ENCODE results near the gene DSCAM.

DNA sequence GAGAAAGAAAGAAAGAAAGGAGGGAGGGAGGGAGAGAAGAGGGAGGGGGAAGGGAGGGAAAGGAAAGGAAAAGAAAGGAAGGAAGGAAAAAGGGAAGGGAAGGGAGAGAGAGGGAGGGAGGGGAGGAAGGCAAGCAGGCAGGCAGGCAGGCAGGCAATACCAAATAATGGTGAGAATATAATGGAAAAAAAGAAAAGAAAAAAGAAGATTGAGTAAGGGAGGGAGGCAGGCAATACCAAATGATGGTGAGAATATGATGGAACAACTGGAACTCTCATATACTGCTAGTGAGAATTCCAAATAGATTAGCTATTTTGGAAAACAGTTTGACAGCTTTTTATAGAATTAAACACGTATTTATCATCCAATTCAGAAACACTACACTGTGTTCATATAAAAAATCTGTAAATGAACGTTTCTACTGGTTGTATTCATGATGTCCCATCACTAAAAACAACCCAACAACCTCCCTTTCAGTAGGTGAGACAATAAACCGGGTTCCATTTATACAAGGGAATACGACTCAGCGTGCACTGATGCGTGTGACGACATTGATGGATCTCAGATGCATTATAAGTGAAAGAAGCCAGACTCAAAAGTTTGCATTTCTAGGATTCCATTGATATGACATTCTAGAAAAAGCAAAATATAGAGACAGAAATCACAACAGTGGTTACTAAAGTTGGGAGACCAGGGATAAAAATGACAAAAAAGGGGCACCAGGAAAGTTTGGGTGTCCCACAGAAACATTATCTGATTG is 226.4 kb downstream of the DSCAM start:
- TF ChIP-seq, protein P1, sequence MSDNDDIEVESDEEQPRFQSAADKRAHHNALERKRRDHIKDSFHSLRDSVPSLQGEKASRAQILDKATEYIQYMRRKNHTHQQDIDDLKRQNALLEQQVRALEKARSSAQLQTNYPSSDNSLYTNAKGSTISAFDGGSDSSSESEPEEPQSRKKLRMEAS (IDR thresholded peaks at IDR 0.05; ENCODE audit: insufficient read depth, insufficient read length): no peak
- TF ChIP-seq EZH2 (IDR thresholded peaks at IDR 0.05; ENCODE audit: borderline replicate concordance, low read depth, low read length, severe bottlenecking) (no peak), POLR2A (IDR thresholded peaks at IDR 0.05; ENCODE audit: low read depth, low read length) (no peak)
- TF ChIP-seq, protein P2, sequence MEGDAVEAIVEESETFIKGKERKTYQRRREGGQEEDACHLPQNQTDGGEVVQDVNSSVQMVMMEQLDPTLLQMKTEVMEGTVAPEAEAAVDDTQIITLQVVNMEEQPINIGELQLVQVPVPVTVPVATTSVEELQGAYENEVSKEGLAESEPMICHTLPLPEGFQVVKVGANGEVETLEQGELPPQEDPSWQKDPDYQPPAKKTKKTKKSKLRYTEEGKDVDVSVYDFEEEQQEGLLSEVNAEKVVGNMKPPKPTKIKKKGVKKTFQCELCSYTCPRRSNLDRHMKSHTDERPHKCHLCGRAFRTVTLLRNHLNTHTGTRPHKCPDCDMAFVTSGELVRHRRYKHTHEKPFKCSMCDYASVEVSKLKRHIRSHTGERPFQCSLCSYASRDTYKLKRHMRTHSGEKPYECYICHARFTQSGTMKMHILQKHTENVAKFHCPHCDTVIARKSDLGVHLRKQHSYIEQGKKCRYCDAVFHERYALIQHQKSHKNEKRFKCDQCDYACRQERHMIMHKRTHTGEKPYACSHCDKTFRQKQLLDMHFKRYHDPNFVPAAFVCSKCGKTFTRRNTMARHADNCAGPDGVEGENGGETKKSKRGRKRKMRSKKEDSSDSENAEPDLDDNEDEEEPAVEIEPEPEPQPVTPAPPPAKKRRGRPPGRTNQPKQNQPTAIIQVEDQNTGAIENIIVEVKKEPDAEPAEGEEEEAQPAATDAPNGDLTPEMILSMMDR (IDR thresholded peaks at IDR 0.05; ENCODE audit: extremely low read depth in 1 of 2, insufficient read depth in 1 of 2, low read depth in 1 of 2, low read length in 2 of 2): no peak
